Pancreas (tissue), 10 donors: ENCODE data around the gene FYN. TPM values are rescaled to one million over a fixed set of nuclear protein-coding genes. Genes with fewer than 3 reads are reported as not detected.
A peak's percentile ranks its signal among the peaks of the same experiment; 100 is the strongest.

Experiments used
- ATAC-seq, 4 donors: fragments of 200-7000 bp; cut with Tn5 transposase; one replicate each; pipeline versions ENCODE4 v1.8.0 to v1.9.1; 2020; ENCODE audit warnings: mild to moderate bottlenecking in 4 of 4, moderate library complexity in 4 of 4
- DNase-seq, 6 donors: peaks; one replicate each; pipeline ENCODE4 v3.0.0-alpha.2; 2020
- FAIRE-seq: peaks from 2 replicates; lab custom pipeline; 2012; peaks lifted over from hg19 to GRCh38; lab: Jason Lieb, UNC
- H3K27ac ChIP-seq, 4 donors: fragments of 200-600 bp; sonication (generic); 1 replicate in 3 of 4; 2 replicates in 1 of 4; pipeline versions ENCODE4 v1.5.0 to v1.8.0; 2020
- H3K27me3 ChIP-seq, 4 donors: fragments of 200-600 bp; one replicate each; pipeline ENCODE4 v1.8.0; 2021
- H3K36me3 ChIP-seq, 3 donors: fragments of 200-600 bp; sonication (generic) in 1 of 3; one replicate each; pipeline versions ENCODE4 v1.5.0 to v1.8.0; 2020 to 2021
- H3K4me1 ChIP-seq, 3 donors: fragments of 200-600 bp; one replicate each; pipeline ENCODE4 v1.8.0; 2021
- H3K4me3 ChIP-seq, 4 donors: fragments of 200-600 bp; sonication (generic) in 2 of 4; one replicate each; pipeline versions ENCODE4 v1.5.0 to v1.8.0; 2020 to 2021
- H3K9me3 ChIP-seq, 4 donors: fragments of 200-600 bp; one replicate each; pipeline ENCODE4 v1.8.0; 2021
- WGBS, 2 donors: extraction: QIAGEN DNeasy Blood & Tissue Kit; methylation state at CpG; one replicate each; pipeline ENCODE4 v1.1.7; 2013; 5-methylcytosine and 5-hydroxymethylcytosine counted together
- intact Hi-C, 3 donors: fragments of 100-400 bp; cut with DNase I; formaldehyde crosslinking; loops; one replicate each; pipeline versions ENCODE4 v1.11.1 to v1.14.2; 2022
- polyA plus RNA-seq, 2 donors: library from polyadenylated mRNA; stranded (reverse); fragments of 200-250 nt; gene quantifications; one replicate each; pipeline ENCODE4 v1.2.3, GENCODE V29; 2013
- total RNA-seq, 6 donors: library from RNA; stranded (reverse); fragmentation: NEBNext Ultra II Directional in 4 of 6; extraction: Animal tissue kit (Norgen Biotek cat#: 25700) in 4 of 6; gene quantifications; one replicate each; pipeline versions ENCODE4 v1.2.1 to v1.2.4, GENCODE V29; 2021 to 2023
- TF ChIP-seq, protein P1 (sequence below), 4 donors: fragments of 200-600 bp; sonication (generic) in 3 of 4; IDR thresholded peaks; one replicate each; pipeline versions ENCODE4 v1.5.0 to v1.8.0; 2021; ENCODE audit warnings: antibody characterized with exemption in 4 of 4
- donor health status: healthy with polysubstance abuse.
- donor health status: DM: no; HTN: no; CAD: no; lungs with moderate emphysema.
- donor health status: DM: no; HTN: no; CAD: no.
- donor health status: control.
- donor health status: control.
- donor health status: Bipolar disorder and iron deficiency.
- donor health status: DM: yes; HTN: yes; CAD: no.
- donor health status: DM: no; HTN: no; CAD: no.
- donor health status: DM: no; HTN: no; CAD: no.
- donor health status: DM: yes; HTN: yes; CAD: no.

Gene FYN
- total and polyA plus RNA-seq, 8 donors = 6.4 to 21.7 (median 11.9) TPM

- no peaks in the 10 kb centered on the region for H3K27me3 ChIP-seq
- intact Hi-C loops = no loop called here
- FAIRE-seq = no peak
- no peaks in the 10 kb centered on the region for H3K9me3 ChIP-seq
- no peak for ATAC-seq
- H3K36me3 ChIP-seq = no peaks in the 10 kb centered on the region
- no peak overlapping the region for H3K27ac ChIP-seq
- DNase-seq = no peak
- H3K4me1 ChIP-seq = no peaks in the 10 kb centered on the region
- TF ChIP-seq, protein P1, sequence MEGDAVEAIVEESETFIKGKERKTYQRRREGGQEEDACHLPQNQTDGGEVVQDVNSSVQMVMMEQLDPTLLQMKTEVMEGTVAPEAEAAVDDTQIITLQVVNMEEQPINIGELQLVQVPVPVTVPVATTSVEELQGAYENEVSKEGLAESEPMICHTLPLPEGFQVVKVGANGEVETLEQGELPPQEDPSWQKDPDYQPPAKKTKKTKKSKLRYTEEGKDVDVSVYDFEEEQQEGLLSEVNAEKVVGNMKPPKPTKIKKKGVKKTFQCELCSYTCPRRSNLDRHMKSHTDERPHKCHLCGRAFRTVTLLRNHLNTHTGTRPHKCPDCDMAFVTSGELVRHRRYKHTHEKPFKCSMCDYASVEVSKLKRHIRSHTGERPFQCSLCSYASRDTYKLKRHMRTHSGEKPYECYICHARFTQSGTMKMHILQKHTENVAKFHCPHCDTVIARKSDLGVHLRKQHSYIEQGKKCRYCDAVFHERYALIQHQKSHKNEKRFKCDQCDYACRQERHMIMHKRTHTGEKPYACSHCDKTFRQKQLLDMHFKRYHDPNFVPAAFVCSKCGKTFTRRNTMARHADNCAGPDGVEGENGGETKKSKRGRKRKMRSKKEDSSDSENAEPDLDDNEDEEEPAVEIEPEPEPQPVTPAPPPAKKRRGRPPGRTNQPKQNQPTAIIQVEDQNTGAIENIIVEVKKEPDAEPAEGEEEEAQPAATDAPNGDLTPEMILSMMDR (IDR thresholded peaks at IDR 0.05) = no peak
- 75 to 84% methylated on average over 12 of the region's 12 CpGs for WGBS, 2 donors
- H3K4me3 ChIP-seq = no peak overlapping the region
Measured at GRCh38 chr6:111615916-111616612, 257.2 kb downstream of the FYN start.

- TF ChIP-seq, protein P1 (IDR thresholded peaks at IDR 0.05) = no peak
- no peaks in the 10 kb centered on the region for H3K4me1 ChIP-seq
- WGBS, 2 donors = 61 to 65% methylated on average over 12 of the region's 12 CpGs
- H3K36me3 ChIP-seq = no peaks in the 10 kb centered on the region
- FAIRE-seq = no peak
- H3K9me3 ChIP-seq = no peaks in the 10 kb centered on the region
- intact Hi-C loops = no loop called here
- no peak overlapping the region for H3K27ac ChIP-seq
- DNase-seq = no peak
- no peak overlapping the region for H3K4me3 ChIP-seq
- peak in 1 of 4 donors; percentile 47 for ATAC-seq
- H3K27me3 ChIP-seq = no peaks in the 10 kb centered on the region
Measured at GRCh38 chr6:111614833-111615582, 258.2 kb downstream of the FYN start.

GRCh38 chr6:111612379-111612778 is 260.9 kb downstream of the FYN start:
- no peak overlapping the region for H3K27ac ChIP-seq
- FAIRE-seq = no peak
- intact Hi-C loops = no loop called here
- WGBS, 2 donors = 81 to 90% methylated on average over 3 of the region's 3 CpGs
- TF ChIP-seq, protein P1 (IDR thresholded peaks at IDR 0.05) = no peak
- no peak for DNase-seq
- H3K9me3 ChIP-seq = no peaks in the 10 kb centered on the region
- H3K4me3 ChIP-seq = no peak overlapping the region
- ATAC-seq = no peak
- H3K4me1 ChIP-seq = no peaks in the 10 kb centered on the region
- H3K36me3 ChIP-seq = no peaks in the 10 kb centered on the region
- H3K27me3 ChIP-seq = no peaks in the 10 kb centered on the region

GRCh38 chr6:111610548-111611172 is 262.6 kb downstream of the FYN start:
- H3K4me3 ChIP-seq = no peak overlapping the region
- TF ChIP-seq, protein P1 (IDR thresholded peaks at IDR 0.05) = no peak
- H3K27ac ChIP-seq = peak overlapping the region in 2 of 4 donors; percentile 7 to 17
- ATAC-seq = peak in 1 of 4 donors; percentile 40
- intact Hi-C loops = no loop called here
- peaks cover 0 to 6% (median 5%) of the 10 kb centered on the region in 3 donors for H3K4me1 ChIP-seq
- DNase-seq = no peak
- no peaks in the 10 kb centered on the region for H3K27me3 ChIP-seq
- WGBS, 2 donors = 75 to 91% methylated on average over 2 of the region's 2 CpGs
- no peaks in the 10 kb centered on the region for H3K9me3 ChIP-seq
- FAIRE-seq = no peak
- no peaks in the 10 kb centered on the region for H3K36me3 ChIP-seq

Other genes starting within 250 kb of the FYN start
- gene CCN6, start 180.7 kb upstream of the FYN start, total RNA-seq = not detected
- gene CCN6, start 180.7 kb upstream of the FYN start, polyA plus RNA-seq = not detected
- gene TUBE1, start 214.0 kb upstream of the FYN start, total RNA-seq = 10 to 100 TPM in 2 of 6 donors, 1 to 10 TPM in 4; 7.6 to 12.3 (median 9.7) TPM
- 10 to 100 TPM in 1 of 2 donors, 1 to 10 TPM in 1; 8.9 to 17.7 TPM for gene TUBE1, start 214.0 kb upstream of the FYN start, polyA plus RNA-seq
- gene FAM229B, start 214.1 kb upstream of the FYN start, total RNA-seq = 1 to 10 TPM; 3.7 to 8.9 (median 5.1) TPM
- gene FAM229B, start 214.1 kb upstream of the FYN start, polyA plus RNA-seq = 10 to 100 TPM; 10.5 to 21.8 TPM